GM12891 (cell line): ENCODE measurements around the gene RBM33.

Experiments
- POLR2A ChIP-seq: IDR thresholded peaks from 2 replicates; pipeline ENCODE4 v1.6.1; 2011; ENCODE audit warnings: low read depth, low read length, control low read depth
- POLR2AphosphoS5 ChIP-seq: IDR thresholded peaks from 2 replicates; pipeline ENCODE4 v1.6.1; 2011; ENCODE audit warnings: low read depth, low read length, control low read depth
- TAF1 ChIP-seq: IDR thresholded peaks from 2 replicates; pipeline ENCODE4 v1.6.1; 2011; ENCODE audit warnings: low read depth, low read length, control low read depth

DNA sequence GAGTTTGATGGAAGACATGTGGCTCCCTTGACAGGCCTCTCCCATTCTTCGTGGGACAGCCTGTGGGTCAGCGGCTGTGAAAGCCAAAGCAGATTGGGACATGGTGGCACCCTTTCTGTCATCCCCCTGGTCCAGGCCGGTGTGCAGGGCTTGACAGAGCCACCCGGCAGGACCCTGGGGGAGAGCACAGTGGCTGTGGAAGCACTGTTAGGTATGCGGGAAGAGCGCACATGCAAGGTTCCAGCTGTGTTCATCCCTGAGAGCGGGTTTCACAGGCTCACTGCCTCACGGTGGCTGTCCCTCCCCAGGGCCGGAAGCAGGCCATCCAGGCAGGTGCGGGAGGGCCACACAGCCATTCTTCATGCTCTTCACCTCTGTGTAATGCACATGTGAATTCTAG lies 138.0 kb downstream of the RBM33 start:
- peak; percentile 57; the same call in 1 of the 2 replicates for TF ChIP-seq POLR2AphosphoS5
- no peak for TF ChIP-seq POLR2A
- TF ChIP-seq TAF1 = no peak
